SK-MEL-5 (cell line): ENCODE results near the gene RANBP10. TPM values are rescaled to one million over a fixed set of nuclear protein-coding genes. Genes with fewer than 3 reads are reported as not detected.

Experiments
- DNase-seq: peaks from one replicate; pipeline ENCODE4 v3.0.0-alpha.2; 2016; ENCODE audit warnings: low read depth, low spot score
- in situ Hi-C: cut with HindIII; loops from 2 replicates; pipeline ENCODE4 v1.10.0; 2016; ENCODE audit warnings: low sequenced_read_pairs, high pct_unique_total_duplicates, low pct_unique_long_range_greater_than_20kb
- total RNA-seq: library from RNA; depleted of rRNA; stranded (reverse); fragments of >200 nt; shearing (Covaris generic); gene quantifications from 2 replicates; pipeline ENCODE4 v1.2.3, GENCODE V29; 2014

RANBP10 gene
- total RNA-seq, 1 experiment from 2014 or later = 7.4 TPM

DNA sequence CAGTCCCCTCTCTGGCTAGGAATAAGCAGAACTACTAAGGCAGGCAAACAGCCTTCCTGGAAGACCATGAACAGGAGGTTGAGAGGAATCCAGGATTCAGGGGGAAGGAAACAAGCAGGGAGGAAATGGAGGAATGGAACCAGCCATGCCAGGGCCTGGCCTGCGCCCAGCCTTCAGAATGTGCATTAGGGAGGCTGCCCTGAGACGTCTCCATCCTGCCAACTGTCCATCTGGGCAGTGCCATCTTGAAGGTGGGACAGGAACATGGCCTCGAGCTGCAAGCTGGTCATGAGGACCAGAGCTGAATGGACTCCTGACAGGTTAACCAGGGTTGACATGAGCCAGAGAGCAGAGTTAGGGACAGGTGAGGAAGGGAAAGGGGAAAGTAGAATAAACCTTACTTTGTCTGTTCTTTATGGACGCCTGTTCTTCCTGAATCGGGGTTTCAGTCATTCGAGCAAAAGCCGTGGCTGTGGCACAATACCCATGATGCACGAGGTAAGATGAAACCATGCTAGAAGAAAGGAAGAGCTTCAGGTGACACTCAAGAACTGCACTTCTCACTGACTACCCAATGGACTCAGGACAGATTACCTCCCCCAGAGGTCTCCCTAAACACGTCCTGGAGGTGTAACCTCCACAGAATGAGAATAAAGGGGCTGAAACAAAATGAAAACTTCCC is 75.1 kb downstream of the RANBP10 start:
- in situ Hi-C loops = no loop called here

DNA sequence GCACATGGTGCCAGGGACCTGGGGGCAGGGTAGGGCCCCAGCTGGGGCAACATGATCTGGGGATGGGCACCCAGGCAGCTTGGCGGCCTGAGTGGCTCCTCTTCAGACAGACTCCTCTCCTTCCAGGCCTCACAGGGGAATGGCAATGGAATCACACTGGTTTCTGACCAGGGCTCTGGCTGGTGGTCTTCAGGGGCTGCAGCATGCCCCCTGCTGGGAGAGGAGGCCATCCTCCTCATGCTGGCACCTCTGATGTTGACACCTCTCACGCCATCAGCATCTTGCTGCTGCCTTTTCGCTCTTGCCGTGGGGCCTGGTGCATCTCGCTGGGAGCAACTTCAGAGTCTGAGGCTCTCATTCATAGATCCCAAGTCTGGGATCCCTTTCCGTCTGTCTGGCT is 76.0 kb downstream of the RANBP10 start:
- in situ Hi-C loops = no loop called here
- no peak for DNase-seq

More for the DNA sequence above, 75.1 kb downstream of the RANBP10 start:
- no peak for DNase-seq

DNA sequence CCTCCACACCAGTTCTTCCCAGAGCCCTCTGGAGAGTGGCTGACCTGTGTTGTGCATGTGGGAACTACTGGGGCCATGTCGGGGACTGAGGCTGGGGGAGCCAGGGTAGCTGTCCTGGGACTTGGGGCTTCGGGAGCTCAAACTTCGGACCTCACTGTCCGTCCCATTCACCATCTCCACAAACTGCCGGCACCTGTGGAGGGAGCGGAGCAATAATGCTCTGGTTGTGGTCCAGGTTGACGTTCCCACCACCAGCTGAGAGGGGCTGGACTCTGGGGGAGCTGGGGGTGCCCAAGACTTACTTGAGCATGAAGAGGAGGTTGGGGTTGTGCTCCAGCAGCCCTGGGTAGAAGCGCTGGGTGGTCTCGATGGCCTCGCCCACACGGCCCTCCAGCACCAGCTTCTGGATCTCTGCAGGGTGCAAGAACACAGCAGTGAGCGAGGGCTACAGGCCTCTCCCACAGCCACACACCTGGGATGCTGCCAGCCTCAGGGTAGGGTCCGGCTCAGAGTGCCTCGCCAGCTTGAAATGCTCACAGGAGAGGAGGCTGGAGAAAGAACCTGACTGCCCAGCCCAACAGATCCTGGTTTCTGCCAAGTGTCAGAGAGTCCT is 76.6 kb downstream of the RANBP10 start:
- no peak for DNase-seq
- in situ Hi-C loops = no loop called here

DNA sequence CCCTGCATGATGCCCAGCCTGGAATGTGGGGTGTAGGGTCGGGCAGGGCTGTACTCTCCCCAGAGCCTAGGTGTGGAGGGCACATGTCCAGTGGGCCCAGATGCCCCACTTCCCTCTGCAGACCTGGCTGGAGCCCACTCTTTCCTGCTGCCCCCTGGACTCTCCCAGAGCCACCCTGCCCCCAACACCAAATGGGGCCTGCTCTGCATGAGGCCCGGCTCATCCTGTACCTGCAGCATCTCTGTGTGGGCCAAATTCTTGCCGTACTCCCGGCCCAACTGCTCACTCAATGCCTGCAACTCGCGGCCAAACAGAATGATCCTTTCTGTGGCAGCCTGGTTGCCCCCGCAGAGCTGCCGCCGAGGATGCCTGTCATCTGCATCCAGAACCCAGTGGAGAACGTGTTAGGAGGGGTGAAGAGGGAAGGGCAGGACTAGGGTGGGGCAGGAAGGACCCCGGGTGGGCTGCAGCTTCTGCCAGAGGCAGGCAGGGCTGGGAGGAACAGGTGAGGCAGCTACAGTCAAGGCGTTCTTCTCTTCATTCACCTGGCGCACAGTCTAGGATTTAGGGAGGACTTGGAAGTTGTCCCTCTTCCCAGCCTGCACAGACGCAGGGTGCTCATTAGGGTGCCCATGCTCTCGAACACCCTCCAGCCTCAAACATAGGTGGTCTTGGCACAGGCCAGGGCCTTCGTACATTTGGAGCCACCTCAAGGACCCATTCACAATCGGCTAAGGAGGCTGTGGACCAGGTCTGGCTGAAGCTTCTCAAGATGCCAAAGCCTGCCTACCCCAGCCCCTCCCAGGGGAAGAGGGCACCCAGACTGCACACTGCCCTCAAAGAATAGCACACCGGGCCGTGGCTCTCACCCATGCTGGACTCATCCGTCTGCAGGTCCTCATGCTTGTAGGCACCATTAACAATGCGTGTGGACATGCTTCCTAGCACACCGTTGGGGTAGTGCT is 78.6 kb downstream of the RANBP10 start:
- no peak for DNase-seq
- in situ Hi-C loops = no loop called here

DNA sequence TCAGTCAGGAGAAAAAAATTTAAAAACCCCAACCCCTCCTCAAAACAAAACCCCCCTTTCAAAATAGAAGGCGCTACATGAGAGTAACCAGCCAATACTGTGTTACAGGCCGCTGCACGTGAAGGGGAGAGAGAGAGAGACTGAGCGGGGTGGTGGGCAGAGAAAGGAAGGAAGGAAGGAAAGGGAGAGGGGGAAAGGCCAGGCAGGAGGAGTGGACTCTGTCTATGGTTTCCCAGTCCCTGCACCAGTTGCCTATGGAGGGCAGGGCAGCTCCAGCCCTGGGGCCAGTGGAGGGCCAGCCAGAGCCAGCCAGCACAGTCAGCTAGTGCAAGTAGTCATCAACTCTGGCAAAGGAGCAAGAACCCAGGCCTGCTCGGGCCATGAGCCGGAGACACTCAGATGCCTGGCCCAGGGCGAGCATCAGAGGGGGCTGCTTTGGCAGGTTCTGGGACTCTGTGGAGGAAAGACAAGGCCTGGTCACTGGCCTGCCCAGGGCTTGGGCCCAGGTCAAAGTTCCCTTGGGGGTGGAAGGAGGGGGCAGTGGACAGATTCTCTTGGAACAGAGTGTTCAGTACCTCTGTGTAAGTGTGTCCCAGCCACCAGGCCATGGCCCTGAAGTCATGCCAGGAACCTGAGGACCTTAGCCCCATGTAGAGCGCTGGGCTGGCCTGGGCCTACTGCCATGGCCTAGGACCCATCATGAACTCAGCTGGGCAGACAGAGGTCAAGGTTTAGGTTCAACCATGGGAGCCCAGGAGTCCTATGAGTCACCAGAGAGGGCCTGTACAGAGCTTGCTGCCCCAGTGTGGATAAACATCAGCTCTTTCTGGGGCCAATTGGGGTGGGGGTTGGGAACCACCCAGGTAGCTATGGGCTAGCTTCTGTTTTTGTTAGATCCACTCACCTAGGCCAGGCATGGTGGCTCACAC is 80.0 kb downstream of the RANBP10 start:
- in situ Hi-C loops = no loop called here
- no peak for DNase-seq

DNA sequence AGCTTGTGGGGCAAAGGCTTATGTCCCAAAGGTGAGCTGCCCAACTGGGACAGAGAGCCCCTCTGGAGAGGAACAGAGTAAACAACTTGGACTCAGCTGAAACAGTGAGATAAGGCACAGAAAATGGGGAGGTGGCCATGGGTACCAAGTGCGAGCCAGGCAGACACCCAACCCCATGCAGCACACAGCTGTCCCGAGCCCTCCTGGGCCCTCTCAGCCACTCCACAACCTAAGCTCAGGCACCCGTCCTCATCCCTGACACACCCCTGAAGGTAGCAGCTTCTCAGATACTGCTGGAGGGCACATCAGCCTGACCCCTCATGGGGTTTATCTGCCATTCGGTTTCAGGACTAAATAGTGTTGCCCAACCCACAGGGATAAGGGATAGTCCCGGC is 82.5 kb downstream of the RANBP10 start:
- DNase-seq = no peak
- in situ Hi-C loops = no loop called here

DNA sequence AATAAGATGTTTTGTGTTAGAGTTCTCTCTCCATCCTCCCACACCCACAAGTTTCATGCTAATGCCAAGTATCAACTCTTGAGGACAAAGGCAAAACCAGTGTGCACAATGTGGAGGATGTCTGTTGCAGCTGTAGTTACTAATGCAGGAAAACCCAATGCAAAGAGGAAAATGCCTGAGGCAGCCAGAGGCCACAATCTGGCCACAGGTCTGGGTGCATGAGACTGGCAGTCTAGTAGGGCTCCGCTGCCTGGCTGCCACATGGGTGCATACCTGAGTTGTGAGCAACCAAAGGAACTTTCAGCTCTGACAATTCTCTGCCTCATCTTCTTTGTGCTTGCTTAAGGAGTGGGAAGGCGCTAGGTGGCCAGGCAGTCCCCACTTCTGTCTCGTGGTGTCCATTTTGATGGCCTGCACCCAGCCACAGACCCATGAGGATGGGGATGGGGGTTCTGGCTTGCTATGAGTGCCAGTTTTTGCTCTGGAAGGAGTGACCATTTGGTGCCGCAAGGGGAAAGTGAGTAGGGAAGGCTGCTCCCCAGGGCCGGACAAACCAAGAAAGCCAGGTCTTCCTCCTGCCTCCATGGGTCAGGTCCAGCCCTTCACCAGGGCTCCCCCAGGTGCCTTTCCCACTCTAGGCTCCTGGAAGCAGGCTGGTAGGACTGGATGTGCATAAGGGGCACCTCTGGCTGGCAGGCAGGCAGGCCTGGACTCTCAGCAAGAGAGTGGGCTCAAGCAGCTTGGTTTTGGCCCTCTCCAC is 83.0 kb downstream of the RANBP10 start:
- in situ Hi-C loops = no loop called here
- no peak for DNase-seq

DNA sequence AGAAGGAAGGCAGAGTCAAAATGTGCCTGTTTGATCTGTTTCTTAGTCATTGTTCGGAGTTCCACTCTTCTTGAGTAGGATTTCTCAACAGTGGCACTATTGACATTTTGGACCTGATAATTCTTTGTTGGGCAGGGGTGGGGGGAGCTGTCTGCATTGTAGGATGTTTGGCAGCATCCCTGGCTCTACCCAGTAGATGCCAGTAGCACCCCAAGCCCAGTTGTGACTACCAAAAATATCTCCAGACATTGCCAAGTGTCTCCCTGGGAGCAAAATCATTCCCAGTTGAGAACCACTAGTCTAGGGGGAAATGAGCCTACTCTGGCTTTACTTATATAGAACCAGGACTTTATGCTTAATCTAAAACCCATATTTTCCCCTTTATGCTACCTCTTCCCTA is 86.1 kb downstream of the RANBP10 start:
- in situ Hi-C loops = no loop called here
- DNase-seq = no peak

DNA sequence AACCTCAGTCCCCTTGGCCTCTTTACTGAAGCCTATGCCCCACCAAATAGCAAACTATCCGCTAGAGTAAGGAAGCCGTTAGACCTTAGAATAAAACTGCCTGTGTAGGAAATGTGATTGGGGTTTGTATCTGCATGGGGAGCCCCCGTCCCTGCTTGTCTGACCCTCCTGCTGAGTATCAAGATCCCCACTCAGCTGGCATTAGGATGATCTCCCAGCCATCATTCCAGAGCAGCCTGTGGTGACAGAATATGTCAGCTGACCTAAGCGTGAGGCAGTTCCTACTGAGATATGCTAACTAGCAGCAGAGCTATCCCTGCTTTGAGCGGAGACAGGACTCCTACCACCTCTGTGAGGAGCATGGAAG is 86.6 kb downstream of the RANBP10 start:
- in situ Hi-C loops = no loop called here
- DNase-seq = peak; percentile 62

DNA sequence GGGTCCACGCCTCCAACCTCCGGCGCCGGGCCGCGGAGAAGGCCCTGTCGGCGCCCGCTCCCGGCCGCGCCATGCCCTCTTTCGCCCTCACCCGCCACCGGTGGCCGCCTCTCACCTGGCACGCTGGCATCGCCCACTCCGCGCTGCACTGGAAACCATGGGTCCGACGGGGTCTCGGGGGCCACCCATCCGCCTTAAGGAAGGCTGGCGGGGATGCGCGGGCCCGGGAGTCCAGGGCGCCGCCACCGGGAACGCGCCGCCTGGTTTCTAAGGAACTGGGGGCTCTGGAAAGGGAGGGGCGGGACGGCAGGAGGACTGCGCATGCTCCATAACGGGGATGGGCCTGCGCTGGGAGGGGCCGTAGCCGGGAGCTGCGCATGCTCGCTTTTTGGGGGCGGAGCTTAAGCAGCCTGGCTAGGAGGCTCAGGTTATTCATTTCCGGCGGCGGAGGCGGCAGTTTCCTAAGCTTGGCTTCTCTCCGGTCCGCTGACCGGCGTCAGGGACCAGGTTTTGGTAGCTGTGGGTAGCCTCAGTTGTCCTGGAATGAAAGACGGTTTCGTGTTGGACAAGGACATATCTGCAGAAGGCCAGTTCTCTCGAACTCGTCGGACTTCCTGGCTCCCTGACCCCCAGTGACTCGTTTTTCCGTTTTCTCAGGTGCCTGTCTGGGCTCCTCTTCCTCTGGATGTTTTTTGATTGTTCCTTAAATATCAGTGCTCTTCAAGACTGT is 87.1 kb downstream of the RANBP10 start, which contains the start of gene GFOD2:
Gene GFOD2, minus strand, starts transcription at position 269 of the 730 bp plus-strand sequence. CDS start 33,601 bp downstream, outside the sequence.
- in situ Hi-C loops = no loop called here
- DNase-seq = peak; percentile 91

DNA sequence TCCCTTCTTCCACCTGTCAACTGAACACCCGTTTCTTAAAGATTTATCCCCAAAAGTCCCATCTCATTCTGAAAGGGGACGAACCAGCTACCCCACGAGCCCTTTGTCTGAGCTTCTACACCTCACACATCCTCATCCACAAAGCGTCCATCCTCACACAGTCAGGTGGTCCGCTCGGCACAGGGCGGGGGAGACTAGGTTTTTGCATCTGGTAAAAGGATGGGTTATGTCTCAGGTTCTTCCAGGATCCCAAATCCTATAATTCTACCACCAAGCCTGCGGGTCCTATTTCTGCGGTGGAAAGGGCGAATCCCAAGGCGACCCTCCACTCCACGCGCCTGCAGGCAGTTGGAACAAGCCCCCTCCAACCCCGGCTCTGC is 87.7 kb downstream of the RANBP10 start:
- in situ Hi-C loops = no loop called here
- no peak for DNase-seq

DNA sequence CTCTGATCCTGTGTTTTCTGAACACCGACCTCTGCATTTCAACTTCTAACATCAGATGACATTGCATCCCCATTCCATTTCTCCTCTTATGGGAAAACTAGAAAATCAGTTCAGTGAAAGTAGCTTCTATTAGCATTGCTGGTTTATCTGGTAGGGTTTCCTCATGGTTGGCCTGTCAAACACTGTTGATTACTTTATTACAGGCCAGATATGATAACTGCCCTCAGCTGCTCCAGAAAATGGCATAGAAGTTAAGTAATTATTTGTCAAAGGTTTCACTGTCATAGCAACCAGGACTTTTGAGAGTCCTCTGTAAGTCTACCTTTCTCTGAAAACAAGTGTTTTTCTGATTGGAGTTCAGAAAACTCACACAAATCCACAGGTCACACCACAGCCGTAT is 90.3 kb downstream of the RANBP10 start:
- DNase-seq = no peak
- in situ Hi-C loops = no loop called here

DNA sequence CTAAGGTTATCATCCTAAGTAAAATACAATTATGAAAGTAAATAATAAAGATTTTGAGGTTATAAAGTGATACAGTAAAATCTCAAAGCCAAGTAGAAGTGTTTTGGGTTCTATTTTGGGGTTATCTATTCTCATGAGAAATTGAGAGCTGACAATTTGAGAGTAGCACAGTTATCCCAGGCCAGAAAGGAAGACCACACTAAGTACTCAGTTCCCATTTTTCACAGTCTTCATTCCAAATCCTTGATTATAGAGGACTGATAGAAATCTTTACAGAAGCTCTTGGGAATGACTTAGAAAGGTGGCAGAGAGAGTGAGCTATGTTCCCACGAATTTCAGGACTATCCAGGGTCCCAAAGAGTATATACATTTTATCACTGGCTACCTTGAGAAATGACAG is 91.8 kb downstream of the RANBP10 start:
- in situ Hi-C loops = no loop called here
- no peak for DNase-seq

DNA sequence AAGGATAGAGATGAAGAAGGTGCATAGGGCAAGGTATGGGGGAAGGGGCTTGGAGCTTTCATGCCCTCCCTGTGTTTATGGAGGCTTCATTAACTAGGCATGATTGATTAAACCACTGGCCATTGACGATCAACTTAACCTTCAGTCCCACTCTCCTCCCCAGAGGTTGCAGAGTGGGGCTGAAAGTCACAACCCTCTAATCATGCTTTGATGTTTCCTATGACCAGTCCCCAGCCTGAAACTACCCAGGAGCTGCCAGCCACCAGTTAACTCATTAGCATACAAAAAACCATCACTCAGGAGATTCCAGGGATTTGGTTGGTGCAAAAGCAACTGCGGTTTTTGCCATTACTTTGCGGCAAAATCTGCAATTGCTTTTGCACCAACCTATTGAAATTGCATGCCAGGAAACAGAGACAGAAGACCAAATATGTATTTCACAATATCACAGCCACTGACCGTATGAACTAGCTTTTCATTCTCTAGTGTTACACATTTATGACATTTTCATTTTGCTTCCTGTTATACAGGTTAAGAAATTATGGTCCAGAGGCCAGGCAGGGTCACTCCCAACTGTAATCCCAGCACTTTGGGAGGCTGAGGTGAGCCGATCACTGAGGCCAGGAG is 92.6 kb downstream of the RANBP10 start:
- in situ Hi-C loops = no loop called here
- no peak for DNase-seq

DNA sequence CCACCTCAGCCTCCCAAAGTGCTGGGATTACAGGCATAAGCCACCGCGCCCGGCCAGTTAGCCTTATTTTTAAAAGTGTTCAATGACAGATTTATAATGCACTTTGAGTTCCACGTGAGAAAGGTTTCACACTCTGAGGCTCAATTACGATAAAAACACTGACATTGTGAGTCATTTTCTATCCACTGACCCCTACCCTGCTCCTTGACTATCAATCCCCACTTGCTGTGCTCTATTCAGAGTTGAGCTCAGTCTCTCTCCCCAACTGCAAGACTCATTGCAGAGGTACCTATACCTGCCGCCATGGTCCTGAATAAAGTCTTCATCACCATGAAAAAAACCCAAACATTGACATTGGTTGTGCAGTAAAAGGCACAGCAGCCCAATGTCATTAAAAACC is 95.8 kb downstream of the RANBP10 start:
- no peak for DNase-seq
- in situ Hi-C loops = no loop called here

DNA sequence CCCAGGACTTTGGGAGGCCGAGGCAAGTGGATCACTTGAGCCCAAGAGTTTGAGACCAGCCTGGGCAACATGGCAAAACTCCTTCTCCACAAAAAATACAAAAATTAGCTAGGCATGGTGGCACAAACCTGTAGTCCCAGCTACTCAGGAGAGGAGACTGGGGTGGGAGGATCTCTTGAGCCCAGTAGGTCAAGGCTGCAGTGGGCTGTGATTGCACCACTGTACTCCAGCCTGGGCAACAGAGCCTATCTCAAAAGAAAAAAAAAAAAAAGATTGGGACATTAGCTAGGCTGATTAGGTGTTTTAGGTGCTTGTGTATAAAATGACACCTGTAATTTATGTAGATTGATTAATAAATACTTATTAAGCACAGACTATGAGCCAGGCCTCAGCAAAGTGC is 97.3 kb downstream of the RANBP10 start:
- in situ Hi-C loops = no loop called here
- no peak for DNase-seq
